A549 (cell line): ENCODE data around the gene PITPNM3. TPM values are rescaled to one million over a fixed set of nuclear protein-coding genes. Genes with fewer than 3 reads are reported as not detected.
A peak's percentile ranks its signal among the peaks of the same experiment; 100 is the strongest.

Experiments used
- ATAC-seq, 2 experiments: fragments of 200-7000 bp in 1 of 2; fragments of >200 bp in 1 of 2; cut with Nextera tagmentation in 1 of 2; cut with Tn5 transposase in 1 of 2; 3 replicates each; pipeline versions ENCODE4 v1.8.0 to v1.9.1; 2018 to 2020; ENCODE audit warnings: mild to moderate bottlenecking in 1 of 2, moderate library complexity in 1 of 2
- CTCF ChIA-PET: fragments of 300-600 bp; sonication (Branson Sonifier 250); formaldehyde crosslinking; extraction: SDS; loops from one replicate; lab custom pipeline; 2021; ENCODE audit warnings: antibody characterized with exemption, inconsistent platforms; lab: Yijun Ruan, JAX
- POLR2A ChIA-PET: fragments of 350-600 bp; formaldehyde crosslinking; extraction: SDS; loops from one replicate; lab custom pipeline; 2021; ENCODE audit warnings: antibody characterized with exemption, inconsistent platforms; lab: Yijun Ruan, JAX
- DNase-seq, 2 experiments: peaks; one replicate each; pipeline versions ENCODE4 v3.0.0 to v3.0.0-alpha.2; 2011 to 2016; ENCODE audit warnings: low read depth in 1 of 2, low spot score in 1 of 2
- FAIRE-seq: peaks from 2 replicates; lab custom pipeline; 2011; peaks lifted over from hg19 to GRCh38; lab: Jason Lieb, UNC
- H3K27ac ChIP-seq, 2 experiments: fragments of >200 bp; sonication (Bioruptor Twin); formaldehyde crosslinking; 3 replicates each; pipeline ENCODE4 v1.5.1; 2016 to 2017
- H3K4me1 ChIP-seq: fragments of >200 bp; sonication (Bioruptor Twin); formaldehyde crosslinking; 3 replicates; pipeline ENCODE4 v1.6.1; 2016
- H3K4me2 ChIP-seq: fragments of >200 bp; sonication (Bioruptor Twin); formaldehyde crosslinking; 3 replicates; pipeline ENCODE4 v1.6.1; 2016
- H3K4me3 ChIP-seq: fragments of >200 bp; sonication (Bioruptor Twin); formaldehyde crosslinking; 3 replicates; pipeline ENCODE4 v1.5.1; 2016
- H3K9me3 ChIP-seq: fragments of >200 bp; sonication (Bioruptor Twin); formaldehyde crosslinking; 3 replicates; pipeline ENCODE4 v1.6.1; 2016
- ATOH8 ChIP-seq: fragments of 250-450 bp; sonication (Bioruptor Pico); IDR thresholded peaks from 2 replicates; pipeline ENCODE4 v1.5.0; 2020; ENCODE audit warnings: low read depth, mild to moderate bottlenecking, moderate library complexity
- BHLHE40 ChIP-seq: IDR thresholded peaks from 2 replicates; pipeline ENCODE4 v1.6.1; 2012; ENCODE audit warnings: low read depth, low read length, inconsistent platforms
- CBX2 ChIP-seq: fragments of 200-600 bp; sonication (generic); IDR thresholded peaks from 2 replicates; pipeline ENCODE4 v1.6.1; 2016; ENCODE audit warnings: low read depth, mild to moderate bottlenecking, borderline replicate concordance
- CEBPB ChIP-seq, 2 experiments: fragments of >200 bp in 1 of 2; sonication (Bioruptor Twin) in 1 of 2; formaldehyde crosslinking in 1 of 2; IDR thresholded peaks; 2 replicates each; pipeline ENCODE4 v1.6.1; 2012 to 2016
- CHD4 ChIP-seq: fragments of 200-600 bp; sonication (generic); IDR thresholded peaks from 2 replicates; pipeline ENCODE4 v1.6.1; 2016; ENCODE audit warnings: antibody characterized with exemption, mild to moderate bottlenecking, borderline replicate concordance
- EHMT2 ChIP-seq: fragments of 200-600 bp; sonication (generic); IDR thresholded peaks from 2 replicates; pipeline ENCODE4 v1.6.1; 2016; ENCODE audit warnings: antibody characterized with exemption, low read depth, mild to moderate bottlenecking, moderate library complexity
- EP300 ChIP-seq, 2 experiments: fragments of >200 bp; sonication (Bioruptor Twin); formaldehyde crosslinking; IDR thresholded peaks; 2 replicates in 1 of 2; 3 replicates in 1 of 2; pipeline ENCODE4 v1.6.1; 2016 to 2017
- FOXS1 ChIP-seq: fragments of 250-450 bp; sonication (Bioruptor Pico); IDR thresholded peaks from 2 replicates; pipeline ENCODE4 v1.5.0; 2020; ENCODE audit warnings: mild to moderate bottlenecking, moderate library complexity
- HOXB5 ChIP-seq: fragments of 250-450 bp; sonication (Bioruptor Pico); IDR thresholded peaks from 2 replicates; pipeline ENCODE4 v1.5.0; 2020; ENCODE audit warnings: mild to moderate bottlenecking, moderate library complexity
- JUNB ChIP-seq: fragments of >200 bp; sonication (Bioruptor Twin); formaldehyde crosslinking; IDR thresholded peaks from 2 replicates; pipeline ENCODE4 v1.6.1; 2016
- MAX ChIP-seq: IDR thresholded peaks from 2 replicates; pipeline ENCODE4 v1.6.1; 2012
- MYC ChIP-seq: IDR thresholded peaks from 2 replicates; pipeline ENCODE4 v1.6.1; 2012; ENCODE audit warnings: mild to moderate bottlenecking, inconsistent platforms, low read length, improper control_type of control experiment, borderline replicate concordance
- NPAS2 ChIP-seq: fragments of 250-450 bp; sonication (Bioruptor Pico); IDR thresholded peaks from 2 replicates; pipeline ENCODE4 v1.8.0; 2022; ENCODE audit warnings: mild to moderate bottlenecking, moderate library complexity, borderline replicate concordance
- NR3C1 ChIP-seq: fragments of >200 bp; sonication (Bioruptor Twin); formaldehyde crosslinking; IDR thresholded peaks from 3 replicates; pipeline ENCODE4 v1.6.1; 2017
- POLR2A ChIP-seq: IDR thresholded peaks from 2 replicates; pipeline ENCODE4 v1.6.1; 2012; ENCODE audit warnings: mild to moderate bottlenecking, low read length
- RAD21 ChIP-seq, 2 experiments: fragments of >200 bp in 1 of 2; sonication (Bioruptor Twin) in 1 of 2; formaldehyde crosslinking in 1 of 2; IDR thresholded peaks in 1 of 2; conservative IDR thresholded peaks in 1 of 2; 2 replicates in 1 of 2; 3 replicates in 1 of 2; pipeline ENCODE4 v1.6.1; 2012 to 2018; ENCODE audit warnings: inconsistent platforms in 1 of 2
- REST ChIP-seq: fragments of 200-600 bp; sonication (generic); IDR thresholded peaks from 2 replicates; pipeline ENCODE4 v1.6.1; 2016; ENCODE audit warnings: antibody characterized with exemption, mild to moderate bottlenecking, moderate library complexity
- RFX5 ChIP-seq: fragments of 450-650 bp; IDR thresholded peaks from 2 replicates; pipeline ENCODE4 v1.7.1; 2014; ENCODE audit warnings: antibody characterized with exemption, mild to moderate bottlenecking, moderate library complexity
- RNF2 ChIP-seq: fragments of 200-600 bp; sonication (generic); IDR thresholded peaks from 2 replicates; pipeline ENCODE4 v1.6.1; 2016; ENCODE audit warnings: low read depth, mild to moderate bottlenecking, antibody characterized with exemption, moderate library complexity, borderline replicate concordance
- TFCP2L1 ChIP-seq: fragments of 250-450 bp; sonication (Bioruptor Pico); IDR thresholded peaks from 2 replicates; pipeline ENCODE4 v1.5.0; 2021; ENCODE audit warnings: mild to moderate bottlenecking
- TP53 ChIP-seq: fragments of 250-450 bp; sonication (Bioruptor Pico); IDR thresholded peaks from 2 replicates; pipeline ENCODE4 v1.5.0; 2021; ENCODE audit warnings: mild to moderate bottlenecking, moderate library complexity
- ZFP36 ChIP-seq: fragments of 450-650 bp; IDR thresholded peaks from 2 replicates; pipeline ENCODE4 v1.6.1; 2014; ENCODE audit warnings: borderline replicate concordance; ENCODE audit not compliant: partially characterized antibody
- ZSCAN20 ChIP-seq: fragments of 250-450 bp; sonication (Bioruptor Pico); IDR thresholded peaks from 2 replicates; pipeline ENCODE4 v1.8.0; 2022; ENCODE audit warnings: mild to moderate bottlenecking, moderate library complexity
- WGBS: methylation state at CpG from one replicate; pipeline ENCODE4 v1.1.6; 2017; ENCODE audit errors: missing lambda C conversion rate; 5-methylcytosine and 5-hydroxymethylcytosine counted together
- polyA plus RNA-seq, 4 experiments: library from polyadenylated mRNA; depleted of rRNA in 3 of 4; stranded (reverse); fragments of >200 nt; fragmentation: RNase III in 1 of 4; extraction: RNeasy Plus Mini Kit Qiagen cat#74134 plus additional on column Dnase treatment in 1 of 4; gene quantifications; 2 replicates in 3 of 4; 3 replicates in 1 of 4; pipeline ENCODE4 v1.2.3, GENCODE V29; 2011 to 2017
- TF ChIP-seq, protein P1 (sequence below): fragments of 250-450 bp; sonication (Bioruptor Pico); IDR thresholded peaks from 2 replicates; pipeline ENCODE4 v1.5.0; 2021; ENCODE audit warnings: mild to moderate bottlenecking, moderate library complexity, borderline replicate concordance

PITPNM3 gene
- polyA plus RNA-seq, 2 of the 4 experiments (the other 2 are of a cell fraction): 0.80 to 2.2 TPM

DNA sequence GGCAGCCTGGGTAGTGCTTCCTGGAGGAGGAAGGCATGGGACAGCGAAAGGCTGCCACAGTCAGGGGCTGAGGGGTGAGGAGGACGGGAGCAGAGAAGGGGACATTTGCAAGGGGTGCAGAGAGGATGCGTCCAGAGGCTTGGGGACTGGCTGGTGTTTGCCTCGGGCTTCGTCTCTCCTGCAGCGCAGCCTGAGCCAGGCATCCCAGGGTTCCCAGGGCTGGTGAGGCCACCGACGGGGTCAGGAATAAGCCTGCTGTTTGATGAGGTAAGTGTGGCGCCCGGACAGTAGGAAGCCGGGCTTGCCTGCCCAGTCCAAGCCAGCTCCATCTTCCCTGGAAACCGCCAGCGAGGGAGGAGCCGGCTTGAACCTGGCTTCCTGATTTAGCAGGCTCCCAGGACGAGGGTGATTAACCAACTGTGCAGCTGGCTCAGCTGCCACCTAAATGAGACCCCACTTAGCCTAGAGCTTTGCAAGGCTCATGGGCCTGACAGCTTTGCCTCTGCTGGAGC lies 47.8 kb downstream of the PITPNM3 start:
- H3K27ac ChIP-seq: peak overlapping the region; percentile 68 to 83; a peak in 4 of 6 replicates
- CTCF ChIA-PET: interaction anchor here (0.8 to 6.7 kb wide), 4 partner anchors 13 to 49 kb away, joined by 3 to 46 read pairs (median 3); no protein-coding TSS in a partner anchor

GRCh38 chr17:6508016-6508415 lies 48.3 kb downstream of the PITPNM3 start:
- TF ChIP-seq POLR2A (no peak), ATOH8 (no peak), NPAS2 (CRISPR knock-in tag) (no peak), JUNB (no peak), FOXS1 (CRISPR knock-in tag) (no peak), NR3C1 (no peak), TP53 (CRISPR knock-in tag) (no peak), CEBPB (IDR thresholded peaks at IDR 0.05) (no peak), RNF2 (no peak), EHMT2 (no peak), HOXB5 (CRISPR knock-in tag) (no peak), ZFP36 (no peak), EP300 (IDR thresholded peaks at IDR 0.05) (no peak)
- TF ChIP-seq, protein P1, sequence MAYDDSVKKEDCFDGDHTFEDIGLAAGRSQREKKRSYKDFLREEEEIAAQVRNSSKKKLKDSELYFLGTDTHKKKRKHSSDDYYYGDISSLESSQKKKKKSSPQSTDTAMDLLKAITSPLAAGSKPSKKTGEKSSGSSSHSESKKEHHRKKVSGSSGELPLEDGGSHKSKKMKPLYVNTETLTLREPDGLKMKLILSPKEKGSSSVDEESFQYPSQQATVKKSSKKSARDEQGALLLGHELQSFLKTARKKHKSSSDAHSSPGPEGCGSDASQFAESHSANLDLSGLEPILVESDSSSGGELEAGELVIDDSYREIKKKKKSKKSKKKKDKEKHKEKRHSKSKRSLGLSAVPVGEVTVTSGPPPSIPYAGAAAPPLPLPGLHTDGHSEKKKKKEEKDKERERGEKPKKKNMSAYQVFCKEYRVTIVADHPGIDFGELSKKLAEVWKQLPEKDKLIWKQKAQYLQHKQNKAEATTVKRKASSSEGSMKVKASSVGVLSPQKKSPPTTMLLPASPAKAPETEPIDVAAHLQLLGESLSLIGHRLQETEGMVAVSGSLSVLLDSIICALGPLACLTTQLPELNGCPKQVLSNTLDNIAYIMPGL (CRISPR knock-in tag): no peak
- Histone ChIP-seq H3K4me1 (peaks cover 54% of the 10 kb centered on the region), H3K9me3 (no peaks in the 10 kb centered on the region), H3K4me3 (no peak overlapping the region), H3K27ac (peak overlapping the region; percentile 68 to 83), H3K4me2 (peak overlapping the region; percentile 60)
- CTCF ChIA-PET: interaction anchor here (0.6 to 6.7 kb wide), 6 partner anchors 14 to 452 kb away, joined by 3 to 46 read pairs (median 3); no protein-coding TSS in a partner anchor
- ATAC-seq (no peak; a peak in 1 of 6 replicates), FAIRE-seq (no peak), DNase-seq (no peak)
- POLR2A ChIA-PET: interaction anchor here (1.5 kb wide), 1 partner anchor 133 kb away, joined by 4 read pairs; no protein-coding TSS in a partner anchor
- 83% methylated on average over 12 of the region's 12 CpGs for WGBS

More for the DNA sequence above, 47.8 kb downstream of the PITPNM3 start:
- POLR2A ChIA-PET: no interaction called here
- ATAC-seq: no peak
- TF ChIP-seq NR3C1: no peak
- no peak for TF ChIP-seq CHD4
- no peak for TF ChIP-seq ZSCAN20 (CRISPR knock-in tag)
- TF ChIP-seq BHLHE40: no peak
- no peak for TF ChIP-seq RFX5
- TF ChIP-seq MYC: no peak
- TF ChIP-seq MAX: no peak
- no peak for TF ChIP-seq REST
- no peak for TF ChIP-seq FOXS1 (CRISPR knock-in tag)
- TF ChIP-seq CBX2: no peak
- TF ChIP-seq RAD21 (conservative IDR thresholded peaks at IDR 0.05 in 1 of 2, IDR thresholded peaks at IDR 0.05 in 1 of 2): no peak
- no peak for TF ChIP-seq TFCP2L1 (CRISPR knock-in tag)
- no peak for TF ChIP-seq TP53 (CRISPR knock-in tag)
- no peak for TF ChIP-seq EP300 (IDR thresholded peaks at IDR 0.05)
- TF ChIP-seq, all 56 proteins: peak for 0
- no peak for DNase-seq
- H3K4me2 ChIP-seq: no peak overlapping the region; the same call in 2 of the 3 replicates
- H3K9me3 ChIP-seq: no peaks in the 10 kb centered on the region
- WGBS: 83% methylated on average over 15 of the region's 15 CpGs
- FAIRE-seq: no peak
- H3K4me3 ChIP-seq: no peak overlapping the region
- peaks cover 54% of the 10 kb centered on the region for H3K4me1 ChIP-seq
